Choroid plexus epithelial cell (primary cell): Measurements from ENCODE around the gene TLE2.

ENCODE experiments used
- DNase-seq: peaks from one replicate; pipeline ENCODE4 v3.0.0-alpha.2; 2010; ENCODE audit warnings: low read depth
- H3K4me3 ChIP-seq: 2 replicates; pipeline ENCODE4 v1.5.1; 2011; ENCODE audit warnings: low read depth, mild to moderate bottlenecking, control low read depth, low read length, moderate library complexity
- TF ChIP-seq, protein P1 (sequence below): conservative IDR thresholded peaks from 2 replicates; pipeline ENCODE4 v1.5.1; 2011; ENCODE audit warnings: low read depth, mild to moderate bottlenecking, control low read depth, inconsistent platforms, low read length, moderate library complexity

Gene TLE2

DNA sequence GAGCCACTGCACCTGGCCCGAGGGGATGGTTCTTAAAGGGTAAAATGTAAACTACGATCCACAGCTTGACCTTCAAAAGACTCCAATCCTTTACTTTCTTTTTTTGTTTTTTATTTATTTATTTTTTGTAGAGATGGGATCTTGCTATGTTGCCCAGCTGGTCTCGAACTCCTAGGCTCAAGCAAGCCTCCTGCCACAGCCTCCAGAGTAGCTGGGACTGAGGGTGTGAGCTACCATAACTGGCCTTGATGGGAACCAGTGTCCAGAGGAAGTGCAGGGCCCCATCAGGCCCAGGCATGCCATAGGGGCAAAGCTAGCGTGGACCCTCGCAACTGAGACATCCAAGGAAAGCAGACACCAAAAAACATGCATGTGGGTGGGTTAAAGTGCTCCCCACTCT lies 66.0 kb downstream of the TLE2 start:
- no peak overlapping the region for H3K4me3 ChIP-seq
- TF ChIP-seq, protein P1, sequence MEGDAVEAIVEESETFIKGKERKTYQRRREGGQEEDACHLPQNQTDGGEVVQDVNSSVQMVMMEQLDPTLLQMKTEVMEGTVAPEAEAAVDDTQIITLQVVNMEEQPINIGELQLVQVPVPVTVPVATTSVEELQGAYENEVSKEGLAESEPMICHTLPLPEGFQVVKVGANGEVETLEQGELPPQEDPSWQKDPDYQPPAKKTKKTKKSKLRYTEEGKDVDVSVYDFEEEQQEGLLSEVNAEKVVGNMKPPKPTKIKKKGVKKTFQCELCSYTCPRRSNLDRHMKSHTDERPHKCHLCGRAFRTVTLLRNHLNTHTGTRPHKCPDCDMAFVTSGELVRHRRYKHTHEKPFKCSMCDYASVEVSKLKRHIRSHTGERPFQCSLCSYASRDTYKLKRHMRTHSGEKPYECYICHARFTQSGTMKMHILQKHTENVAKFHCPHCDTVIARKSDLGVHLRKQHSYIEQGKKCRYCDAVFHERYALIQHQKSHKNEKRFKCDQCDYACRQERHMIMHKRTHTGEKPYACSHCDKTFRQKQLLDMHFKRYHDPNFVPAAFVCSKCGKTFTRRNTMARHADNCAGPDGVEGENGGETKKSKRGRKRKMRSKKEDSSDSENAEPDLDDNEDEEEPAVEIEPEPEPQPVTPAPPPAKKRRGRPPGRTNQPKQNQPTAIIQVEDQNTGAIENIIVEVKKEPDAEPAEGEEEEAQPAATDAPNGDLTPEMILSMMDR: no peak
- no peak for DNase-seq

DNA sequence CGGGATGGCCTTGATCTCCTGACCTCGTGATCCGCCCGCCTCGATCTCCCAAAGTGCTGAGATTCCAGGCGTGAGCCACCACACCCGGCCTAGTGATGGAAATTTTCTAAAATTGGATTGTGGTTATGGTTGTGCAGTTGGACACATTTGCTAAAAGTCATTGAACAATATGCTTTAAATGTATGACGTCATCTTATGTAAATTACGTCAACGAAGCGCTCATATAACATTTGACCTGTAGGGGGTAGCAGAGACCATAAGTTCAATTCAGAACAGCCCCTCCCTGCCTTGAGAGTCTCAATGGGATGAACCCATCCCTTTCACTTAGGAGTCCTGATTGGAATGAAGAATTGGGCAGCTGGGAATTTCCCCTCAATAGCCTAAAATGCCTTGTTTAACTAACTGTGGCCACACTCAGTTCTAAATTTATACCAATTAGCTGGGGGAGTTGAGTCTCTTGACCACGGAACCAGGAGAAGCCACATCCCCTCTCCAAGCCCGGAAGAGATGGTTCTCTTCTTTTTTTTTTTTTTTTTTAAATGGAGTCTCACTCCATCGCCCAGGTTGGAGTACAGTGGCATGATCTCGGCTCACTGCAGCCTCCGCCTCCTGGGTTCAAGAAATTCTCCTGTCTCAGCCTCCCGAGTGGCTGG lies 66.9 kb downstream of the TLE2 start:
- TF ChIP-seq, protein P1: peak; percentile 71
- DNase-seq: peak; percentile 92
- peak overlapping the region; percentile 4 for H3K4me3 ChIP-seq

DNA sequence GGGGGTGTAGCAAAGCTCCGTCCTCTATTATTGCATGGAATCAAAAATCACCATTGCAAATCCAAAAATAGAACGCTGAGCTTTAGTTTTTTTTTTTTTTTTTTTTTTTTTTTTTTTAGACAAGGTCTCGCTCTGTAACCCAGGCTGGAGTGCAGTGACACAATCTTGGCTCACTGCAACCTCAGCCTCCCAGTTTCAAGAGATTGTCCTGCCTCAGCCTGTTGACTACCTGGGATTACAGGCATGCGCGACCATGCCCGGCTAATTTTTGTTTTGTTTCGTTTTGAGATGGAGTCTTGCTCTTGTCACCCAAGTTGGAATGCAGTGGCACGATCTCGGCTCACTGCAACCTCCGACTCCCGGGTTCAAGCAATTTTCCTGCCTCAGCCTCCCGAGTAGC lies 69.0 kb downstream of the TLE2 start:
- TF ChIP-seq, protein P1: no peak
- H3K4me3 ChIP-seq: no peak overlapping the region
- DNase-seq: no peak

DNA sequence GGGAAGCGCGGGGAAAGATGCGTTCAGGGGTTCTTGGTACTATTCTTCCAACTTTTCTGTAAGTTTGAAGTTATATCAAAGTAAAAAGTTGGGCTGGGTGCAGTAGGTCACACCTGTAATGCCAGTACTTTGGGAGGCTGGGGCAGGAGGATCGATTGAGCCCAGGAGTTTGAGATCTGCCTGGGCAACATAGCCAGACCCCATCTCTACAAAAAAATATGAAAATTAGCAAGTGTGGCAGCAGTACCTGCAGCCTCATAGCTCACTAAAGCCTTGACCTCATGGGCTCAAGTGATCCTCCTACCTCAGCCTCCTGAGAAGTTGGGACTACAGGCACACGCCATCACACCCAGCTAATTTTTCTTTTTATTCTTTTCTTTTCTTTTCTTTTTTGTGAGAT lies 71.9 kb downstream of the TLE2 start:
- H3K4me3 ChIP-seq: no peak overlapping the region
- TF ChIP-seq, protein P1: no peak
- no peak for DNase-seq

DNA sequence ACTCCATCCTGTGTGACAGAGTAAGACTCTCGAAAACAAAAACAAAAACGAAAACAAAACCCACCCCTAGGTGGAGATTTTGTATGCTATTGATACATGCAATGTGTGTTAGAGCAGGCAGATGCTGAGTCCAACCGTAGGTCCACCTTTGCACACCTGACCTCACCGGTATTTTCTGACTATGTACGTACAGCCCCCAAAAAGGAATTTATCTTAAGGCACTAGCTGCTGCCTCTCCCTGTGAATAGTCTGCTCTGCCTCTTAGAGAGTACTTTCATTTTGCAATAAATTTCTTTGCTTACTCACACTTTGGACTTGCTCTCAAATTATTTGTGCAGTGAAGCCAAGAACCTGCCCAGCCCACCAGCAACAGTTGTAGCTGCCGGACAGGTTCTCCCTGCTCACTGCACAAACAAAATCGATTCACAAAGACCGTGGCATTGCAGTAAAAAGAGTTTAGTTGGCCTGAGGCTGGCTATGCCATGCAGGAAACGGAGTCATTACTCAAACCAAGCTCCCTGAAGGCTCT lies 76.1 kb downstream of the TLE2 start:
- no peak overlapping the region for H3K4me3 ChIP-seq
- DNase-seq: peak; percentile 33
- TF ChIP-seq, protein P1: no peak

DNA sequence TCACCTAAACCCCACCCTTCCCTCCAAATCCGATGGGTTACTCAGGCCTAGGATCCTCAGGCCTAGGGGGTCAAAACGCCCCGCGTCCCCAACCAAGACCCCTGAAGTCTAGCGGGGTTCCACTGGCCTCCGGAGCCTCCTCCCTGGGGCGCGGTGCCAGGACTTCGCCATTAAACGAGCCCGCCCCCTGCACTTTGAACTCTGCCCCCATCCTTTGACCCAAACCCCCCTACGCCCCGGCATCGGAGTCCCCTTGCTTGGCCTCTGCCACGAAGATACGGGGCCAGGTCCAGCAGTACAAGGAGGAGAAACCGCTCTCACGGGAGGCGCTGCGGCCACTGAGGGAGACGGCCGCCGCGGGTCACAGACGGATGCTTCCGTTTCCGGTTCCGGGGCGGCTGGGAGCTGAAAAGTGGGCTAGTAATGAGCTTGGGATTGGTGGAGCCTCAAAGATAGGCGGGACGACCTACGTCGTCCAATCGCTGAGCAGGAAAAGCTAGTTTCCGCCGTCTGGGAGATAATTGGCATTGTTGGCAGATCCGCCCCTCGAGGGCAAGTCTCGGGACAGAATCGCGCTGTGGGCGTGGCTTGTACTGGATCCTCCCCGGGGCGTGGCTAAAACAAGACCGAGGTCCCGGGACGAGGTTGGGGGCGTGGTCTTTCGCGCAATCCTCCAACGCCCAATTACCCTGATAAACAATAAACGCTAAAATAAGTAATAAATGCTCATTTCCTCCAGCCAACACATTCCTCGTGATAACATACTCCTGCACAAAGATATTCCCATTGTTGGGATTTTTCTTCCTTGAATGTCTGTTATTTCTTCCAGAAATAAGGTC lies 78.6 kb downstream of the TLE2 start:
- peak; percentile 100 for DNase-seq
- TF ChIP-seq, protein P1: no peak
- H3K4me3 ChIP-seq: peak overlapping the region; percentile 95
